ENCODE measurements around the gene ARL14. TPM values are rescaled to one million over a fixed set of nuclear protein-coding genes. Genes with fewer than 3 reads are reported as not detected.

ARL14 gene
- total RNA-seq, 1 experiment from 2014 or later = not detected

DNA sequence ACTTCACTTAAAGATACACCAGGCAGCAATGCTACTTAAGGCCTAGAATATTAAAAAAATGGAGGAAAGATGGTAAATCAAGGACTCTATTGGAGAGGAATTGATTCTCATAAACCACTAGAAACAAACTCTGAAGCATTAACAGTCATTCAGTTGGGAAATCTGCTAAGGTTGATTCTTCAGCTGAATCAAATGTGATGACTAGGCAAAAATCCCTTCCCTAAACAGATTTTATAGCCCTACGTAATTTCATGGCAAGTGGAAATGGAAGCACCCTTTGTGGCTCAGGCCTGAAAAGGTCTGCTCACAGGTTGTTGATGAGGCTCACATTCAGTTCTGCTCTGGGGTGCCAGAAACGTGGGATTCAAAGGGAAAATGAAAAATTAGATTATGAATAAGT is 38.8 kb upstream of the ARL14 start:
- Mint-ChIP-seq H3K27ac (no peak overlapping the region), H3K4me1 (peaks cover 11% of the 10 kb centered on the region), H3K9me3 (no peaks in the 10 kb centered on the region), H3K27me3 (ENCODE audit: low read depth) (no peaks in the 10 kb centered on the region), H3K36me3 (no peaks in the 10 kb centered on the region), H3K4me3 (no peak overlapping the region)
- ATAC-seq = no peak
- POLR2A ChIA-PET = no interaction called here
- DNase-seq (ENCODE audit: low spot score) = no peak
- CTCF ChIA-PET = no interaction called here
- TF ChIP-seq, protein P1, sequence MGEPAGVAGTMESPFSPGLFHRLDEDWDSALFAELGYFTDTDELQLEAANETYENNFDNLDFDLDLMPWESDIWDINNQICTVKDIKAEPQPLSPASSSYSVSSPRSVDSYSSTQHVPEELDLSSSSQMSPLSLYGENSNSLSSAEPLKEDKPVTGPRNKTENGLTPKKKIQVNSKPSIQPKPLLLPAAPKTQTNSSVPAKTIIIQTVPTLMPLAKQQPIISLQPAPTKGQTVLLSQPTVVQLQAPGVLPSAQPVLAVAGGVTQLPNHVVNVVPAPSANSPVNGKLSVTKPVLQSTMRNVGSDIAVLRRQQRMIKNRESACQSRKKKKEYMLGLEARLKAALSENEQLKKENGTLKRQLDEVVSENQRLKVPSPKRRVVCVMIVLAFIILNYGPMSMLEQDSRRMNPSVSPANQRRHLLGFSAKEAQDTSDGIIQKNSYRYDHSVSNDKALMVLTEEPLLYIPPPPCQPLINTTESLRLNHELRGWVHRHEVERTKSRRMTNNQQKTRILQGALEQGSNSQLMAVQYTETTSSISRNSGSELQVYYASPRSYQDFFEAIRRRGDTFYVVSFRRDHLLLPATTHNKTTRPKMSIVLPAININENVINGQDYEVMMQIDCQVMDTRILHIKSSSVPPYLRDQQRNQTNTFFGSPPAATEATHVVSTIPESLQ (CRISPR knock-in tag; IDR thresholded peaks at IDR 0.05) = no peak
- TF ChIP-seq, protein P2, sequence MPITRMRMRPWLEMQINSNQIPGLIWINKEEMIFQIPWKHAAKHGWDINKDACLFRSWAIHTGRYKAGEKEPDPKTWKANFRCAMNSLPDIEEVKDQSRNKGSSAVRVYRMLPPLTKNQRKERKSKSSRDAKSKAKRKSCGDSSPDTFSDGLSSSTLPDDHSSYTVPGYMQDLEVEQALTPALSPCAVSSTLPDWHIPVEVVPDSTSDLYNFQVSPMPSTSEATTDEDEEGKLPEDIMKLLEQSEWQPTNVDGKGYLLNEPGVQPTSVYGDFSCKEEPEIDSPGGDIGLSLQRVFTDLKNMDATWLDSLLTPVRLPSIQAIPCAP (CRISPR knock-in tag; IDR thresholded peaks at IDR 0.05) = no peak
- TF ChIP-seq JAZF1 (CRISPR knock-in tag; IDR thresholded peaks at IDR 0.05) (no peak), JUN (CRISPR knock-in tag; IDR thresholded peaks at IDR 0.05) (no peak), HMGA2 (CRISPR knock-in tag; IDR thresholded peaks at IDR 0.05) (no peak), ZNF138 (CRISPR knock-in tag; conservative IDR thresholded peaks at IDR 0.05) (no peak), ZNF232 (CRISPR knock-in tag; IDR thresholded peaks at IDR 0.05) (no peak), TEAD1 (CRISPR knock-in tag; IDR thresholded peaks at IDR 0.05) (no peak), RORB (CRISPR knock-in tag; IDR thresholded peaks at IDR 0.05) (no peak), MXD4 (CRISPR knock-in tag; IDR thresholded peaks at IDR 0.05; ENCODE audit: borderline replicate concordance) (no peak)
- TF ChIP-seq, protein P3, sequence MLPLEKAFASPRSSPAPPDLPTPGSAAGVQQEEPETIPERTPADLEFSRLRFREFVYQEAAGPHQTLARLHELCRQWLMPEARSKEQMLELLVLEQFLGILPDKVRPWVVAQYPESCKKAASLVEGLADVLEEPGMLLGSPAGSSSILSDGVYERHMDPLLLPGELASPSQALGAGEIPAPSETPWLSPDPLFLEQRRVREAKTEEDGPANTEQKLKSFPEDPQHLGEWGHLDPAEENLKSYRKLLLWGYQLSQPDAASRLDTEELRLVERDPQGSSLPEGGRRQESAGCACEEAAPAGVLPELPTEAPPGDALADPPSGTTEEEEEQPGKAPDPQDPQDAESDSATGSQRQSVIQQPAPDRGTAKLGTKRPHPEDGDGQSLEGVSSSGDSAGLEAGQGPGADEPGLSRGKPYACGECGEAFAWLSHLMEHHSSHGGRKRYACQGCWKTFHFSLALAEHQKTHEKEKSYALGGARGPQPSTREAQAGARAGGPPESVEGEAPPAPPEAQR (CRISPR knock-in tag; IDR thresholded peaks at IDR 0.05) = no peak
- TF ChIP-seq, protein P4, sequence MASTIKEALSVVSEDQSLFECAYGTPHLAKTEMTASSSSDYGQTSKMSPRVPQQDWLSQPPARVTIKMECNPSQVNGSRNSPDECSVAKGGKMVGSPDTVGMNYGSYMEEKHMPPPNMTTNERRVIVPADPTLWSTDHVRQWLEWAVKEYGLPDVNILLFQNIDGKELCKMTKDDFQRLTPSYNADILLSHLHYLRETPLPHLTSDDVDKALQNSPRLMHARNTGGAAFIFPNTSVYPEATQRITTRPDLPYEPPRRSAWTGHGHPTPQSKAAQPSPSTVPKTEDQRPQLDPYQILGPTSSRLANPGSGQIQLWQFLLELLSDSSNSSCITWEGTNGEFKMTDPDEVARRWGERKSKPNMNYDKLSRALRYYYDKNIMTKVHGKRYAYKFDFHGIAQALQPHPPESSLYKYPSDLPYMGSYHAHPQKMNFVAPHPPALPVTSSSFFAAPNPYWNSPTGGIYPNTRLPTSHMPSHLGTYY (CRISPR knock-in tag; IDR thresholded peaks at IDR 0.05) = no peak
- TF ChIP-seq, protein P5, sequence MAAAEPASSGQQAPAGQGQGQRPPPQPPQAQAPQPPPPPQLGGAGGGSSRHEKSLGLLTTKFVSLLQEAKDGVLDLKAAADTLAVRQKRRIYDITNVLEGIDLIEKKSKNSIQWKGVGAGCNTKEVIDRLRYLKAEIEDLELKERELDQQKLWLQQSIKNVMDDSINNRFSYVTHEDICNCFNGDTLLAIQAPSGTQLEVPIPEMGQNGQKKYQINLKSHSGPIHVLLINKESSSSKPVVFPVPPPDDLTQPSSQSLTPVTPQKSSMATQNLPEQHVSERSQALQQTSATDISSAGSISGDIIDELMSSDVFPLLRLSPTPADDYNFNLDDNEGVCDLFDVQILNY (CRISPR knock-in tag; IDR thresholded peaks at IDR 0.05) = no peak
- TF ChIP-seq, protein P6, sequence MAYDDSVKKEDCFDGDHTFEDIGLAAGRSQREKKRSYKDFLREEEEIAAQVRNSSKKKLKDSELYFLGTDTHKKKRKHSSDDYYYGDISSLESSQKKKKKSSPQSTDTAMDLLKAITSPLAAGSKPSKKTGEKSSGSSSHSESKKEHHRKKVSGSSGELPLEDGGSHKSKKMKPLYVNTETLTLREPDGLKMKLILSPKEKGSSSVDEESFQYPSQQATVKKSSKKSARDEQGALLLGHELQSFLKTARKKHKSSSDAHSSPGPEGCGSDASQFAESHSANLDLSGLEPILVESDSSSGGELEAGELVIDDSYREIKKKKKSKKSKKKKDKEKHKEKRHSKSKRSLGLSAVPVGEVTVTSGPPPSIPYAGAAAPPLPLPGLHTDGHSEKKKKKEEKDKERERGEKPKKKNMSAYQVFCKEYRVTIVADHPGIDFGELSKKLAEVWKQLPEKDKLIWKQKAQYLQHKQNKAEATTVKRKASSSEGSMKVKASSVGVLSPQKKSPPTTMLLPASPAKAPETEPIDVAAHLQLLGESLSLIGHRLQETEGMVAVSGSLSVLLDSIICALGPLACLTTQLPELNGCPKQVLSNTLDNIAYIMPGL (CRISPR knock-in tag; IDR thresholded peaks at IDR 0.05) = no peak
- TF ChIP-seq, protein P7, sequence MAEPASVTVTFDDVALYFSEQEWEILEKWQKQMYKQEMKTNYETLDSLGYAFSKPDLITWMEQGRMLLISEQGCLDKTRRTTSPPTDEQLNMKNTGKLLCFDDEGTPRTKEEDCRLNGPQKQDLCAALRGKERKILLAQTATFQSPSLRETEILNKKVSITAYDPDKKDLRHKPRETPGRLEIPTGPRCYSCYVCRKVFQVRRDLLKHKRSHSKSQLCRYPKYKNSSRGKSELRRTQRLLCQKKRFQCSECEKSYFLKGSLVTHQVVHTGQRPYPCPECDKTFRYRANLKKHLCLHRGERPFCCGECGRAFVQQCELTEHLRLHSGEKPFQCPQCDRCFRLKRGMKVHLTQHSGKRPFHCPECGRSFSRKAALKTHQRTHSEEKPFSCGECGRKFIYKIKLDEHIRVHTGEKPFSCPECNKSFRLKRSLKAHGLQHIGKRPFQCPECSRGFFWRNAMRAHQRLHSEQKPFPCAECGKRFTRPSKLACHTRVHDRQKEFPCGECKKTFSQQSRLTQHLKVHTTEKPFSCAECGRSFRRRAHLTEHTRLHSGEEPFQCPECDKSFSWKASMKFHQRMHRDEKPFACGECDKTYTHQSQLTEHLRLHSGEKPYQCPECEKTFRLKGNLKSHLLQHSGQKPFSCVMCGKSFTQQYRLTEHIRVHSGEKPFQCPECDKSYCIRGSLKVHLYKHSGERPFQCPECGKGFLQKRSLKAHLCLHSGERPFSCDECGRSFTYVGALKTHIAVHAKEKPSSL (CRISPR knock-in tag; conservative IDR thresholded peaks at IDR 0.05) = no peak
- TF ChIP-seq, protein P8, sequence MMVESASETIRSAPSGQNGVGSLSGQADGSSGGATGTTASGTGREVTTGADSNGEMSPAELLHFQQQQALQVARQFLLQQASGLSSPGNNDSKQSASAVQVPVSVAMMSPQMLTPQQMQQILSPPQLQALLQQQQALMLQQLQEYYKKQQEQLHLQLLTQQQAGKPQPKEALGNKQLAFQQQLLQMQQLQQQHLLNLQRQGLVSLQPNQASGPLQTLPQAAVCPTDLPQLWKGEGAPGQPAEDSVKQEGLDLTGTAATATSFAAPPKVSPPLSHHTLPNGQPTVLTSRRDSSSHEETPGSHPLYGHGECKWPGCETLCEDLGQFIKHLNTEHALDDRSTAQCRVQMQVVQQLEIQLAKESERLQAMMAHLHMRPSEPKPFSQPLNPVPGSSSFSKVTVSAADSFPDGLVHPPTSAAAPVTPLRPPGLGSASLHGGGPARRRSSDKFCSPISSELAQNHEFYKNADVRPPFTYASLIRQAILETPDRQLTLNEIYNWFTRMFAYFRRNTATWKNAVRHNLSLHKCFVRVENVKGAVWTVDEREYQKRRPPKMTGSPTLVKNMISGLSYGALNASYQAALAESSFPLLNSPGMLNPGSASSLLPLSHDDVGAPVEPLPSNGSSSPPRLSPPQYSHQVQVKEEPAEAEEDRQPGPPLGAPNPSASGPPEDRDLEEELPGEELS (CRISPR knock-in tag; IDR thresholded peaks at IDR 0.05) = no peak
- TF ChIP-seq, protein P9, sequence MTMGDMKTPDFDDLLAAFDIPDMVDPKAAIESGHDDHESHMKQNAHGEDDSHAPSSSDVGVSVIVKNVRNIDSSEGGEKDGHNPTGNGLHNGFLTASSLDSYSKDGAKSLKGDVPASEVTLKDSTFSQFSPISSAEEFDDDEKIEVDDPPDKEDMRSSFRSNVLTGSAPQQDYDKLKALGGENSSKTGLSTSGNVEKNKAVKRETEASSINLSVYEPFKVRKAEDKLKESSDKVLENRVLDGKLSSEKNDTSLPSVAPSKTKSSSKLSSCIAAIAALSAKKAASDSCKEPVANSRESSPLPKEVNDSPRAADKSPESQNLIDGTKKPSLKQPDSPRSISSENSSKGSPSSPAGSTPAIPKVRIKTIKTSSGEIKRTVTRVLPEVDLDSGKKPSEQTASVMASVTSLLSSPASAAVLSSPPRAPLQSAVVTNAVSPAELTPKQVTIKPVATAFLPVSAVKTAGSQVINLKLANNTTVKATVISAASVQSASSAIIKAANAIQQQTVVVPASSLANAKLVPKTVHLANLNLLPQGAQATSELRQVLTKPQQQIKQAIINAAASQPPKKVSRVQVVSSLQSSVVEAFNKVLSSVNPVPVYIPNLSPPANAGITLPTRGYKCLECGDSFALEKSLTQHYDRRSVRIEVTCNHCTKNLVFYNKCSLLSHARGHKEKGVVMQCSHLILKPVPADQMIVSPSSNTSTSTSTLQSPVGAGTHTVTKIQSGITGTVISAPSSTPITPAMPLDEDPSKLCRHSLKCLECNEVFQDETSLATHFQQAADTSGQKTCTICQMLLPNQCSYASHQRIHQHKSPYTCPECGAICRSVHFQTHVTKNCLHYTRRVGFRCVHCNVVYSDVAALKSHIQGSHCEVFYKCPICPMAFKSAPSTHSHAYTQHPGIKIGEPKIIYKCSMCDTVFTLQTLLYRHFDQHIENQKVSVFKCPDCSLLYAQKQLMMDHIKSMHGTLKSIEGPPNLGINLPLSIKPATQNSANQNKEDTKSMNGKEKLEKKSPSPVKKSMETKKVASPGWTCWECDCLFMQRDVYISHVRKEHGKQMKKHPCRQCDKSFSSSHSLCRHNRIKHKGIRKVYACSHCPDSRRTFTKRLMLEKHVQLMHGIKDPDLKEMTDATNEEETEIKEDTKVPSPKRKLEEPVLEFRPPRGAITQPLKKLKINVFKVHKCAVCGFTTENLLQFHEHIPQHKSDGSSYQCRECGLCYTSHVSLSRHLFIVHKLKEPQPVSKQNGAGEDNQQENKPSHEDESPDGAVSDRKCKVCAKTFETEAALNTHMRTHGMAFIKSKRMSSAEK (CRISPR knock-in tag; IDR thresholded peaks at IDR 0.05; ENCODE audit: borderline replicate concordance) = no peak
